Coronary artery (tissue), 2 donors: ENCODE measurements around the gene DTD1.
"Not testable (repeated sequence)": the region's sequence is repeated elsewhere in the genome, so short reads cannot be mapped to it uniquely, and the experiment has no call there.

Experiments used
- DNase-seq: peaks from one replicate; pipeline ENCODE4 v3.0.0-alpha.2; 2017; ENCODE audit warnings: low spot score
- H3K27ac ChIP-seq, 2 donors: fragments of 200-600 bp; sonication (generic); one replicate each; pipeline ENCODE4 v1.5.1; 2016 to 2019
- H3K4me3 ChIP-seq: fragments of 200-600 bp; sonication (generic); 2 replicates; pipeline ENCODE4 v1.5.1; 2016; ENCODE audit warnings: mild to moderate bottlenecking, moderate library complexity
- CTCF ChIP-seq: fragments of 200-600 bp; sonication (generic); IDR thresholded peaks from one replicate; pipeline ENCODE4 v1.5.1; 2019; ENCODE audit warnings: antibody characterized with exemption

The DTD1 gene

DNA sequence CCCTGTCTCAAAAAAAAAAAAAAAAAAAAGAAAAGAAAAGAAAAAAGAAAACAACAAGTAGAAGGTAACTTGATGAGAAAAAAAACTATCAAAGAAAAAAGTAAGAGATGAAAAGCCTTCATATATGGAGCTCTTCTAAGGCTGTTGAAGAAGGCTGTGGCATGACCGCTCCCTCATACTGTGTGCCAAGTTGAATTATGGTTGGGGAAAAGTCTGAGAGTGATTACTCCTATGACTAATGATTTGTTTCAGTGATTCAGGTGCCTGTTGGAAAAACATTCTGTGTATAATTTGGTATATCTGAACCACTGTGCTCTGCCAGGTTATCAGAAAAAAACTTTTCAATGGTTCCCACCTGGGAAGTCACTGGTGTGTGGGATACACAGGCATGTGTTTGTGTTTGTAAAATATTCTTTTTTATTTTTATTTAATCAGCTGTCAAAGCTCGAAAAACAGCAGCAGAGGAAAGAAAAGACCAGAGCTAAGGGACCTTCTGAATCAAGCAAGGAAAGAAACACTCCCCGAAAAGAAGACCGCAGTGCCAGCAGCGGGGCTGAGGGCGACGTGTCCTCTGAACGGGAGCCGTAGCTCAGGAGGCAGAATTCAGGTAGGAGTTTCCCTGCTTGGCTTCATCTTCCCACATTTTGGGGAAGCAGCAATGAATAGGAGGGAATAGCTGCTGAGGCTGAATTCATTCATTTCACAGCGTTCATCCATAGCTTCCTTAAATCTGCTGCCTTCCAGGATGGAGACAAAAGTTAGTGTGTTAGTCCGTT lies 156.0 kb downstream of the DTD1 start:
- TF ChIP-seq CTCF = no peak
- DNase-seq = no peak
- Histone ChIP-seq H3K4me3 (no peak overlapping the region), H3K27ac (no peak overlapping the region)

- H3K27ac ChIP-seq = no peak overlapping the region
- H3K4me3 ChIP-seq = no peak overlapping the region
- no peak for DNase-seq
- TF ChIP-seq CTCF = no peak
Measured at GRCh38 chr20:18747090-18747489, 159.2 kb downstream of the DTD1 start.

DNA sequence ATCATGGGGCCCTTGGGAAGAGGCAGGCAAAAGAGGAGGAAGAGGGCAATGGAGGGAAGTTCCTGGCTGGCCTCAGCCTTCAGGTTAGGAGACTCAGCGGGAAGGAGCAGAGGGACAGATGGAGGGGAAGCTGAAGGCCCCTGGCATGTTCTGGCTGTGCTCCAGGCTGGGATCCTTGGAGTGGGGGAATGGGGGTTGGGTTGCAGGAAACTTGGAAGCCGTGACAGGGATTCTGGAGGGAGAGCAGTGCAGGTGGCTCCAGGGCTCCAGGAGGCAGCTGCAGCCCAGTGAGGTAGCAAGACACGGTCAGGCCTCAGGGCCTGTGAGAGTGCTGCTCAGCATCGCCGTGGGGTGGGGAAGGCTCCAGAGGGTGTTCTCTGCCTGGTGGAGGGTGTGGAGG lies 161.1 kb downstream of the DTD1 start:
- DNase-seq = no peak
- TF ChIP-seq CTCF = no peak
- Histone ChIP-seq H3K27ac (no peak overlapping the region), H3K4me3 (no peak overlapping the region)

GRCh38 chr20:18749528-18749927 lies 161.7 kb downstream of the DTD1 start:
- no peak for DNase-seq
- TF ChIP-seq CTCF = no peak
- Histone ChIP-seq H3K4me3 (no peak overlapping the region), H3K27ac (no peak overlapping the region)

DNA sequence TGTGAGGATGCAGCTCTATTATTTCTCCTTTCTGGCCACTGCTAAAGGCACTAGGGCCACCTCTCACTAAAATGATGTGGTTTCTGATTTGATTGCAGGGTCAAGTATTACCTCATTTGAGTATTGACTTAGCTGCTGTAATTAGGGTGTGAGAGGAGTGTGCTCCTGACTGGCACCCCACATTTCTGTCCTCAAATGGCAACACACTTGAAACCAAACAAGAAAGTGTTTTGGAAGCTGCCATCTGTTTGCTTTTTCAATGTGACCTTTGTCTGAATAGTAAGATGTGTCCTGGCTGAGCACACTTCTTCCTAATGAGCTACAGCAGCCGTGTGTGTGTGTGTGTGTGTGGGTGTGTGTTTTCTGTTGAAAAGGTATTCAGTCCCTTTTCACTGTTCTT lies 162.9 kb downstream of the DTD1 start:
- no peak overlapping the region for H3K4me3 ChIP-seq
- no peak for DNase-seq
- TF ChIP-seq CTCF = no peak
- no peak overlapping the region for H3K27ac ChIP-seq

DNA sequence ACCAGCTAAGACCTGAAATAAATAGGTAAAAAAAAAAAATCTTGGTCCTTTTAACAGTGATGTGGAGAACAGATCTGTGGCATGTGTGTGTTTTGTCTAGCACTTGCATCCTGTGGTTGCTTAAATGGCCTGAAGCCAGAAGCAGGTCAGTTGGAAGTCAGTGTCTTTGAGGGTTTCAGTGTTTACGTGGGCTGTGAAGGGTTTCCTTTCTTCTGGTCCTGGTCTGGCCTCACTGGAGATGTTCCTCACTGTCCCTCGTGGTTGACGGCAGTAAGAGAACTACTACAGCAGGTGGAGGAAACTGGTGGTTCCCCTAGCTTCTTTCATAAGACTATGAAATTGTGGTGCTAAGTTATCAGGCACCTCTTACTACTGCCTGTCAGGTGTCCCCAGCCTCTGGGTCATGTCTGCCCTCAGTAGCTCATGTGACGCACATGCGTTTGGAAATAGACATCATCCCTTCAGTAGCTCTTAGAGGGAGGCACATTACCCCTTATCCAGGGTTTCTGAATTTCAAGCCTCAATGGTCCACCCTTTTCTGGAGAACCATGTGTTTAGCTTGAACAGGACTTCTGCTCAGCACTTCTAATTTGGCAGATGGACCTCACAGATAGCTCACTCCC lies 166.3 kb downstream of the DTD1 start:
- Histone ChIP-seq H3K4me3 (no peak overlapping the region), H3K27ac (no peak overlapping the region)
- no peak for TF ChIP-seq CTCF
- no peak for DNase-seq

DNA sequence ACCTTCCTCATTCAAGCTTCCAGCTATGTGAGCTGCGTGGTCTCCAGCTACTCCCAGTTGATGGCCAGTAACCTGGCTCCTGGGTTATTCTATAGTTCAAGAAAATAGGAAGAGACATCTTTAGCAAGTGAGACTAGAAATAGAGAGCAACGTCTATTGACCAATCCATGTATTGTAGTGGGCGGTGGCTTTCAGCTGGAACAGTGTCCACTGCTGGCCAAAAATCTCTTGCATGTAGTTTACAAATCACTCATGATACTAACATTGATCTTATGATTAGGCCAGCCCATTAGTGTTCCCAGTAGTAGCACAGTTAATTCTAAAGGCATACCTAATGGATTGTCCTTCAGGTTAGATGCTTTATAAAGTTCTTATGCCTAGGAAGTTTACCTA lies 166.8 kb downstream of the DTD1 start:
- no peak for TF ChIP-seq CTCF
- DNase-seq = no peak
- H3K27ac ChIP-seq = no peak overlapping the region
- no peak overlapping the region for H3K4me3 ChIP-seq

DNA sequence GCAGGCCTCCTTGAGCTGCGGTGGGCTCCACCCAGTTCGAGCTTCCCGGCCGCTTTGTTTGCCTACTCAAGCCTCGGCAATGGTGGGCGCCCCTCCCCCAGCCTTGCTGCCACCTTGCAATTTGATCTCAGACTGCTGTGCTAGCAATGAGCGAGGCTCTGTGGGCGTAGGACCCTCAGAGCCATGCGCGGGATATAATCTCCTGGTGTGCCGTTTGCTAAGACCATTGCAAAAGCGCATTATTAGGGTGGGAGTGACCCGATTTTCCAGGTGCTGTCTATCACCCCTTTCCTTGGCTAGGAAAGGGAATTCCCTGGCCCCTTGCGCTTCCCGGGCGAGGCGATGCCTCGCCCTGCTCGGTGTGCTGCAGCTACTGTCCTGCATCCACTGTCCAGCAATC lies 173.0 kb downstream of the DTD1 start:
- not testable (repeated sequence) for DNase-seq, H3K27ac ChIP-seq, H3K4me3 ChIP-seq
